Measurements from ENCODE around the gene MAS1. TPM values are rescaled to one million over a fixed set of nuclear protein-coding genes. Genes with fewer than 3 reads are reported as not detected.
"Not testable (repeated sequence)": the region's sequence is repeated elsewhere in the genome, so short reads cannot be mapped to it uniquely, and the experiment has no call there.

Gene MAS1
- total RNA-seq, result under 1 TPM in 1 of 2 donors, not detected in 1; 0.02 TPM

- ATAC-seq (no peak), DNase-seq (ENCODE audit: low spot score) (no peak)
- H3K4me3 Mint-ChIP-seq, result no peak within 1 kb of the TSS
- no peaks in the 10 kb centered on the region for H3K36me3 Mint-ChIP-seq
- H3K9me3 Mint-ChIP-seq, result no peaks in the 10 kb centered on the region
- no peak within 1 kb of the TSS for H3K27ac Mint-ChIP-seq
- H3K4me1 Mint-ChIP-seq (ENCODE audit: low read depth in 2 of 2), result no peaks in the 10 kb centered on the region
- peaks cover 50 to 66% of the 10 kb centered on the region in 2 donors for H3K27me3 Mint-ChIP-seq
These were observed at the start of gene MAS1 for GRCh38 chr6:159890792-159891191. Gene MAS1, plus strand, starts transcription at chr6:159890988. Its CDS starts 15,968 bp downstream, at chr6:159906956.

GRCh38 chr6:159842035-159842434, 48.8 kb upstream of the MAS1 start:
- no peaks in the 10 kb centered on the region for H3K9me3 Mint-ChIP-seq
- DNase-seq (ENCODE audit: low spot score) (no peak), ATAC-seq (no peak)
- H3K4me3 Mint-ChIP-seq, result no peak overlapping the region
- H3K27ac Mint-ChIP-seq, result no peak overlapping the region
- peaks cover 3 to 21% of the 10 kb centered on the region in 2 donors for H3K27me3 Mint-ChIP-seq
- H3K4me1 Mint-ChIP-seq (ENCODE audit: low read depth in 2 of 2), result no peaks in the 10 kb centered on the region
- no peaks in the 10 kb centered on the region for H3K36me3 Mint-ChIP-seq

GRCh38 chr6:159844737-159845645, 45.8 kb upstream of the MAS1 start:
- Mint-ChIP-seq H3K27ac (no peak overlapping the region), H3K27me3 (peaks cover 3 to 8% of the 10 kb centered on the region in 2 donors), H3K4me3 (no peak overlapping the region), H3K9me3 (peaks cover 5% of the 10 kb centered on the region), H3K4me1 (ENCODE audit: low read depth in 2 of 2) (peaks cover 0 to 4% of the 10 kb centered on the region in 2 donors), H3K36me3 (peaks cover 5% of the 10 kb centered on the region)
- ATAC-seq (peak; percentile 34 to 56), DNase-seq (ENCODE audit: low spot score) (no peak)

GRCh38 chr6:159848552-159848951, 42.2 kb upstream of the MAS1 start:
- not testable (repeated sequence) for H3K27ac Mint-ChIP-seq; H3K4me3 Mint-ChIP-seq; H3K27me3 Mint-ChIP-seq; H3K36me3 Mint-ChIP-seq; DNase-seq (ENCODE audit: low spot score); H3K4me1 Mint-ChIP-seq (ENCODE audit: low read depth in 2 of 2); H3K9me3 Mint-ChIP-seq; ATAC-seq

- not testable (repeated sequence) for ATAC-seq; H3K9me3 Mint-ChIP-seq; H3K4me1 Mint-ChIP-seq (ENCODE audit: low read depth in 2 of 2); H3K4me3 Mint-ChIP-seq; H3K27ac Mint-ChIP-seq; H3K36me3 Mint-ChIP-seq; DNase-seq (ENCODE audit: low spot score)
- H3K27me3 Mint-ChIP-seq, result peaks cover 0 to 14% of the 10 kb centered on the region in 2 donors
These were observed 40.9 kb upstream of the MAS1 start for GRCh38 chr6:159849851-159850250.

GRCh38 chr6:159852877-159853276, 37.9 kb upstream of the MAS1 start:
- Mint-ChIP-seq H3K4me1 (ENCODE audit: low read depth in 2 of 2) (peaks cover 0 to 7% of the 10 kb centered on the region in 2 donors), H3K4me3 (no peak overlapping the region), H3K9me3 (peaks cover 6% of the 10 kb centered on the region), H3K27me3 (peaks cover 15 to 41% of the 10 kb centered on the region in 2 donors), H3K27ac (no peak overlapping the region), H3K36me3 (peaks cover 17% of the 10 kb centered on the region)
- no peak for DNase-seq (ENCODE audit: low spot score)
- ATAC-seq, result no peak

GRCh38 chr6:159853754-159854153, 37.0 kb upstream of the MAS1 start:
- H3K4me1 Mint-ChIP-seq (ENCODE audit: low read depth in 2 of 2), result peaks cover 0 to 7% of the 10 kb centered on the region in 2 donors
- DNase-seq (ENCODE audit: low spot score), result no peak
- ATAC-seq, result no peak

GRCh38 chr6:159854959-159855358, 35.8 kb upstream of the MAS1 start:
- ATAC-seq (no peak), DNase-seq (ENCODE audit: low spot score) (no peak)
- H3K4me3 Mint-ChIP-seq, result no peak overlapping the region
- peaks cover 18 to 49% of the 10 kb centered on the region in 2 donors for H3K27me3 Mint-ChIP-seq
- peaks cover 0 to 3% of the 10 kb centered on the region in 2 donors for H3K4me1 Mint-ChIP-seq (ENCODE audit: low read depth in 2 of 2)
- no peak overlapping the region for H3K27ac Mint-ChIP-seq
- H3K36me3 Mint-ChIP-seq, result peaks cover 16% of the 10 kb centered on the region
- peaks cover 2% of the 10 kb centered on the region for H3K9me3 Mint-ChIP-seq

More at GRCh38 chr6:159853754-159854153, 37.0 kb upstream of the MAS1 start:
- Mint-ChIP-seq H3K27ac (no peak overlapping the region), H3K27me3 (peaks cover 18 to 45% of the 10 kb centered on the region in 2 donors), H3K36me3 (peaks cover 16% of the 10 kb centered on the region), H3K4me3 (no peak overlapping the region), H3K9me3 (peaks cover 2% of the 10 kb centered on the region)

GRCh38 chr6:159858259-159858658, 32.5 kb upstream of the MAS1 start:
- Mint-ChIP-seq H3K9me3 (peaks cover 2% of the 10 kb centered on the region), H3K27me3 (peaks cover 27 to 57% of the 10 kb centered on the region in 2 donors), H3K27ac (no peak overlapping the region), H3K4me1 (ENCODE audit: low read depth in 2 of 2) (peaks cover 0 to 8% of the 10 kb centered on the region in 2 donors), H3K4me3 (no peak overlapping the region), H3K36me3 (peaks cover 16% of the 10 kb centered on the region)
- DNase-seq (ENCODE audit: low spot score) (no peak), ATAC-seq (no peak)

GRCh38 chr6:159860482-159860881, 30.3 kb upstream of the MAS1 start:
- no peak for DNase-seq (ENCODE audit: low spot score)
- no peak for ATAC-seq
- Mint-ChIP-seq H3K9me3 (peaks cover 2% of the 10 kb centered on the region), H3K4me3 (no peak overlapping the region), H3K27ac (no peak overlapping the region), H3K36me3 (peaks cover 16% of the 10 kb centered on the region), H3K27me3 (peaks cover 26 to 47% of the 10 kb centered on the region in 2 donors), H3K4me1 (ENCODE audit: low read depth in 2 of 2) (peaks cover 0 to 8% of the 10 kb centered on the region in 2 donors)

GRCh38 chr6:159862103-159862502, 28.7 kb upstream of the MAS1 start:
- H3K27me3 Mint-ChIP-seq, result peaks cover 19 to 31% of the 10 kb centered on the region in 2 donors
- H3K36me3 Mint-ChIP-seq, result peaks cover 11% of the 10 kb centered on the region
- peaks cover 2% of the 10 kb centered on the region for H3K9me3 Mint-ChIP-seq
- peaks cover 0 to 8% of the 10 kb centered on the region in 2 donors for H3K4me1 Mint-ChIP-seq (ENCODE audit: low read depth in 2 of 2)
- H3K27ac Mint-ChIP-seq, result no peak overlapping the region
- no peak for ATAC-seq
- DNase-seq (ENCODE audit: low spot score), result no peak
- no peak overlapping the region for H3K4me3 Mint-ChIP-seq

- H3K4me1 Mint-ChIP-seq (ENCODE audit: low read depth in 2 of 2); ATAC-seq; H3K9me3 Mint-ChIP-seq; DNase-seq (ENCODE audit: low spot score); H3K36me3 Mint-ChIP-seq; H3K27ac Mint-ChIP-seq; H3K4me3 Mint-ChIP-seq: not testable (repeated sequence)
- H3K27me3 Mint-ChIP-seq, result peaks cover 9 to 19% of the 10 kb centered on the region in 2 donors
These were observed 27.4 kb upstream of the MAS1 start for GRCh38 chr6:159863341-159863740.

GRCh38 chr6:159865226-159865920, 25.4 kb upstream of the MAS1 start:
- H3K27ac Mint-ChIP-seq, result peak overlapping the region in 1 of 2 donors; percentile 21

More at GRCh38 chr6:159865226-159865920, 25.4 kb upstream of the MAS1 start:
- Mint-ChIP-seq H3K4me3 (no peak overlapping the region), H3K27me3 (peaks cover 12 to 14% of the 10 kb centered on the region in 2 donors), H3K36me3 (no peaks in the 10 kb centered on the region), H3K9me3 (no peaks in the 10 kb centered on the region), H3K4me1 (ENCODE audit: low read depth in 2 of 2) (peaks cover 0 to 8% of the 10 kb centered on the region in 2 donors)
- DNase-seq (ENCODE audit: low spot score) (no peak), ATAC-seq (no peak)

Data from natural killer cell treated with Interleukin-12 subunit alpha and Interleukin-12 subunit beta and Interleukin-15 and Interleukin-18, amount 100 ng/mL, for 72 hours (primary cell).